Measurements from ENCODE around the gene RSU1.

GRCh38 chr10:16863766-16864165 lies 46.5 kb upstream of the RSU1 start:
- TF ChIP-seq CTCF (conservative IDR thresholded peaks at IDR 0.05) (no peak), ZFX (IDR thresholded peaks at IDR 0.05) (no peak)

Measured in C4-2B (cell line).